ENCODE results near the gene FAM83F.

FAM83F gene

DNA sequence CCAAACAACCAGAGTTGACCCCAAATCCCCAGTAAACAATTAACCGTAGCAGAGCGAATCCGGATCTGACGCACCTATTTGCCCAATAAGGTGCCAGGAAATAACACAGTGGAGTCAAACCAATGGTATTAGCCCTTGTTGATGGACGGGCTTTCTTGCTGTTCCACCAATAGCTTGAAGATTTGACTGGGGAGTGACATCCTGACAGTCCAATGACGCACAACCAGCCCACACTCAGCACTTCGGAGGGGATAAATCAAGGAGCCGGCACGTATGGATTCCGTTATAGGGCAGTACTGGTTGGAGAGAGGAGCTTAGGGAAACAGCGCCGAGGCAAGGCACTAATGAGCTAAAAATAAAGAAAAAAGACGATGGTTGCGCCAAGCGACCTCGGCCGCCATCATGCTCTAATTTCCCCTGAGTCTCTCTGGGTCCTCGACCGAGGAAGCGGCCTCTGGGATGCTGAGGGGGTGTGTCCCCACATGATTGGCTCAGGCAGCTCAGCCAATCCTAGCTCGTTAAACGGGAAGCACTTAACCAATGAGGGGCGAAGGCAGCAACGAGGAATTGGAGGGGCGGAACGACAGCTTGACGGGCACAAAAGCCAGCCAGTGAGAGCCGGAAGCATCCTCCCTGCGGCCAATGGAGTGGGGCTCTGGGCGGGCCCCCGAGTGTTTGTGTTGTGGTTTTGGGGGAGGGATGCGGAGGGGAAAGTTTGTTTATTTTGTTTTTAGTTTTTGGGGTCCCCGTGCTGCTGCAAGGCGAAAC is 49.5 kb downstream of the FAM83F start:
- TF ChIP-seq TAF1 (IDR thresholded peaks at IDR 0.05; ENCODE audit: borderline replicate concordance, insufficient read depth, low read length) (peak; percentile 75; the same call in 1 of the 2 replicates), SIN3A (IDR thresholded peaks at IDR 0.05; ENCODE audit: borderline replicate concordance, insufficient read depth, low read length) (0 out of 2 replicates have a peak, but pooled peaks have one; percentile 33), FOXP2 (optimal IDR thresholded peaks at IDR 0.05; ENCODE audit: borderline replicate concordance, extremely low read depth, extremely low read length, insufficient read depth) (no peak), POLR2AphosphoS5 (IDR thresholded peaks at IDR 0.05; ENCODE audit: low read depth, low read length) (peak; percentile 70; the same call in 1 of the 2 replicates)
- TF ChIP-seq, protein P1, sequence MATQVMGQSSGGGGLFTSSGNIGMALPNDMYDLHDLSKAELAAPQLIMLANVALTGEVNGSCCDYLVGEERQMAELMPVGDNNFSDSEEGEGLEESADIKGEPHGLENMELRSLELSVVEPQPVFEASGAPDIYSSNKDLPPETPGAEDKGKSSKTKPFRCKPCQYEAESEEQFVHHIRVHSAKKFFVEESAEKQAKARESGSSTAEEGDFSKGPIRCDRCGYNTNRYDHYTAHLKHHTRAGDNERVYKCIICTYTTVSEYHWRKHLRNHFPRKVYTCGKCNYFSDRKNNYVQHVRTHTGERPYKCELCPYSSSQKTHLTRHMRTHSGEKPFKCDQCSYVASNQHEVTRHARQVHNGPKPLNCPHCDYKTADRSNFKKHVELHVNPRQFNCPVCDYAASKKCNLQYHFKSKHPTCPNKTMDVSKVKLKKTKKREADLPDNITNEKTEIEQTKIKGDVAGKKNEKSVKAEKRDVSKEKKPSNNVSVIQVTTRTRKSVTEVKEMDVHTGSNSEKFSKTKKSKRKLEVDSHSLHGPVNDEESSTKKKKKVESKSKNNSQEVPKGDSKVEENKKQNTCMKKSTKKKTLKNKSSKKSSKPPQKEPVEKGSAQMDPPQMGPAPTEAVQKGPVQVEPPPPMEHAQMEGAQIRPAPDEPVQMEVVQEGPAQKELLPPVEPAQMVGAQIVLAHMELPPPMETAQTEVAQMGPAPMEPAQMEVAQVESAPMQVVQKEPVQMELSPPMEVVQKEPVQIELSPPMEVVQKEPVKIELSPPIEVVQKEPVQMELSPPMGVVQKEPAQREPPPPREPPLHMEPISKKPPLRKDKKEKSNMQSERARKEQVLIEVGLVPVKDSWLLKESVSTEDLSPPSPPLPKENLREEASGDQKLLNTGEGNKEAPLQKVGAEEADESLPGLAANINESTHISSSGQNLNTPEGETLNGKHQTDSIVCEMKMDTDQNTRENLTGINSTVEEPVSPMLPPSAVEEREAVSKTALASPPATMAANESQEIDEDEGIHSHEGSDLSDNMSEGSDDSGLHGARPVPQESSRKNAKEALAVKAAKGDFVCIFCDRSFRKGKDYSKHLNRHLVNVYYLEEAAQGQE (IDR thresholded peaks at IDR 0.05; ENCODE audit: insufficient read depth in 1 of 2, low read depth in 2 of 2, low read length in 2 of 2) = 0 out of 4 replicates have a peak, but pooled peaks of 1 of the 2 experiments have one; percentile 17

DNA sequence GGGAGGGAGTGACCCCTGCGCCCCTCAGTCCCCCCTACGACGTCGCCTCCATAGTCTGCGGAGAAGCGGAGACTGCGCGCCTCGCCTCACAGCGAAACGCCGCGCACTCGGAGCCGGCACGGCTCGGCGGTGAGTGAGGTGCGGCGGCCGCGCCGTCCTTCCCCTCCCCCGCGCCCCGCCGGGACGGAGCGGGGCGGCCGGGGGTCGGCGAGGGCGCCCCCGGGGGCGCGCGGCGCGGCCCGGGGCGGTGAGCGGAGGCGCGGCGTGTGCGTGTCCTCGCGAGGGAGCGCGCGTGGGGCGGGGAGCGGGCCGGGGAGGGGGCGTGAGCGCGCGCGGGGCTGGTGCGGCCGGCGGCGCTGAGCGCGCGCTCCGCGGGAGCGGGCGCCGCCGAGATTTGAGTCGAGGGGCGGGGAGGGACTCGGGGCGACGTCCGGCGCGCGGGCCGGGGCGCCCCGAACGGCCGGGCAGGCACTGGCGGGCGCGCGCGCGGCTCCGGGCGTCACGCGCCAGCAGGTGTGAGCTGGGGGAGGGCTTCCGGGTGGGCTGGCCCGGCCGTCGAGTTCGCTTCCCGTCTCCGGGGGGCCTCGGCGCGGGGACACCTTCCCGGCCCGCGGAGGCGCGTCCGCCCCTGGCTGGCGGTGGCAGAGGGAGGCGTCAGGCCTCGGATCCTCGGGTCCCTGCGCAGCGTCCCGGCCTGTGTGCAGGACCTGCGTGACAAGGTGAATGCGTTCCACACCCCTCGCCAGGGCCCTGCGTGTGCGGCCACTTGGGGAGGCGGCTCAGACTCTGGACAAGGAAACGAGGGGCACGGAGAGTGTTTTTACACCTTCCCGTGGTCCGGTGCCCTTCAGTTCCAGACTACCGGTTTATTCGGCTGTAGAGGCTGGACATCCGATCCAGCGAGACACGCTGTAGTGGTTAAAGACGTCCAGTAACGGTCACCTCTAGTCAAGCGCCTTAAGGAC is 50.4 kb downstream of the FAM83F start:
- TF ChIP-seq POLR2AphosphoS5 (IDR thresholded peaks at IDR 0.05; ENCODE audit: low read depth, low read length) (no peak), FOXP2 (optimal IDR thresholded peaks at IDR 0.05; ENCODE audit: borderline replicate concordance, extremely low read depth, extremely low read length, insufficient read depth) (peak; percentile 44), SIN3A (IDR thresholded peaks at IDR 0.05; ENCODE audit: borderline replicate concordance, insufficient read depth, low read length) (peak; percentile 4; the same call in 1 of the 2 replicates), TAF1 (IDR thresholded peaks at IDR 0.05; ENCODE audit: borderline replicate concordance, insufficient read depth, low read length) (no peak)
- TF ChIP-seq, protein P1 (IDR thresholded peaks at IDR 0.05; ENCODE audit: insufficient read depth in 1 of 2, low read depth in 2 of 2, low read length in 2 of 2) = no peak

DNA sequence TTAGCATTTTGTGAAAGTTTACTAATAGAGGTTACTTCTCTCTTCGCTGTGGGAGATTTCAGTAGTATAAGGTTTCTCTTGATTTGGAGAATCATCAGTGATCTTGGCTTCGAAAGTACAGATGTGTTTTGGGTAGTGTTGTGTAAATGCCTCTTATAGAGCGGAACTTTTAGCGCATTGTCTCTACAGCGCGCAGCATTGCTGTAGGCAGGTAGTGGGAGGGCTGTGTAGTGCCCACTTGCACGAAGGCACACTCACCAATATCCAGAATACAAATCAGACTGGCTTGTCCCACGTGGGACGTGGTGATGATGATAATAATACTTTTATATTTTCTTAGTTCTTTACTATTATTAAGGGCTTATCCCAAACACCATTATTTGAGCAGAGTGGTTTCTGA is 51.4 kb downstream of the FAM83F start:
- TF ChIP-seq TAF1 (IDR thresholded peaks at IDR 0.05; ENCODE audit: borderline replicate concordance, insufficient read depth, low read length) (no peak), POLR2AphosphoS5 (IDR thresholded peaks at IDR 0.05; ENCODE audit: low read depth, low read length) (no peak), FOXP2 (optimal IDR thresholded peaks at IDR 0.05; ENCODE audit: borderline replicate concordance, extremely low read depth, extremely low read length, insufficient read depth) (no peak), SIN3A (IDR thresholded peaks at IDR 0.05; ENCODE audit: borderline replicate concordance, insufficient read depth, low read length) (no peak)
- TF ChIP-seq, protein P1 (IDR thresholded peaks at IDR 0.05; ENCODE audit: insufficient read depth in 1 of 2, low read depth in 2 of 2, low read length in 2 of 2) = no peak

DNA sequence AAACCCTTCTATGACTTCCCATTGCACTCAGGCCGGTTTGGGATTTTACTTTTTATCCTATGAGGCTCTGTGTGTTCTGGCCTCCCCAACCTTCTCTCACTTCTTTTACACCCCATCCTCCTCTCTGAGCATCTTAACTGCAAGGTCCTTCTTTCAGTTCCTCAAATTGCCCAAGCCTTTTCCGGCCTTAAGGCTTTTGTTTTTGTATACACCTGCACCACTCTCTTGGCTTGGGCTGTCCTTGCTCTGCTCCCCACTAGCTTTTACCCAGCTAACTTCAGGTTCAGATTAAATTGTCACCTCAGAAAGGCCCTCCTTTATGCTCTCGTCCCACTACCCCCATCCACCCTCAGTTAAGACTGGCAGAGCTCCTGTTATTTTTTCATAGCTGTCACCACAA is 55.5 kb downstream of the FAM83F start:
- TF ChIP-seq TAF1 (IDR thresholded peaks at IDR 0.05; ENCODE audit: borderline replicate concordance, insufficient read depth, low read length) = no peak
- TF ChIP-seq POLR2AphosphoS5 (IDR thresholded peaks at IDR 0.05; ENCODE audit: low read depth, low read length) = no peak
- no peak for TF ChIP-seq SIN3A (IDR thresholded peaks at IDR 0.05; ENCODE audit: borderline replicate concordance, insufficient read depth, low read length)
- no peak for TF ChIP-seq FOXP2 (optimal IDR thresholded peaks at IDR 0.05; ENCODE audit: borderline replicate concordance, extremely low read depth, extremely low read length, insufficient read depth)
- TF ChIP-seq, protein P1 (IDR thresholded peaks at IDR 0.05; ENCODE audit: insufficient read depth in 1 of 2, low read depth in 2 of 2, low read length in 2 of 2) = no peak

Measured in PFSK-1 (cell line).